KBM-7 (cell line): Measurements from ENCODE around the gene MED19.
"Not testable (repeated sequence)": the region's sequence is repeated elsewhere in the genome, so short reads cannot be mapped to it uniquely, and the experiment has no call there.

Experiments used
- DNase-seq: peaks from one replicate; pipeline ENCODE4 v3.0.0-alpha.2; 2015
- in situ Hi-C: fragments of 300-500 bp; cut with MboI; formaldehyde crosslinking; loops from 2 replicates; pipeline ENCODE4 v1.14.3; 2020; ENCODE audit warnings: low sequenced_read_pairs, low pct_unique_long_range_greater_than_20kb, mixed read lengths

MED19 gene

GRCh38 chr11:57709802-57710367 lies 2.1 kb downstream of the MED19 start:
- in situ Hi-C loops: no loop called here
- no peak for DNase-seq

GRCh38 chr11:57705432-57705831 lies 6.6 kb downstream of the MED19 start:
- in situ Hi-C loops, DNase-seq: not testable (repeated sequence)

- DNase-seq: no peak
- in situ Hi-C loops: no loop called here
Observed at GRCh38 chr11:57704932-57705331, 7.1 kb downstream of the MED19 start.

GRCh38 chr11:57703341-57703740 lies 8.7 kb downstream of the MED19 start:
- in situ Hi-C loops: no loop called here
- no peak for DNase-seq

GRCh38 chr11:57700425-57700824 lies 11.6 kb downstream of the MED19 start:
- in situ Hi-C loops: no loop called here
- DNase-seq: no peak

GRCh38 chr11:57699813-57700212 lies 12.2 kb downstream of the MED19 start:
- in situ Hi-C loops: no loop called here
- DNase-seq: no peak

GRCh38 chr11:57698843-57699365 lies 13.1 kb downstream of the MED19 start:
- no peak for DNase-seq
- in situ Hi-C loops: no loop called here

GRCh38 chr11:57690474-57690873 lies 21.5 kb downstream of the MED19 start:
- in situ Hi-C loops, DNase-seq: not testable (repeated sequence)

- DNase-seq: no peak
- in situ Hi-C loops: no loop called here
Observed at GRCh38 chr11:57681168-57681567, 30.8 kb downstream of the MED19 start.

GRCh38 chr11:57680552-57680874 lies 31.5 kb downstream of the MED19 start:
- in situ Hi-C loops: no loop called here

GRCh38 chr11:57679396-57679795 lies 32.6 kb downstream of the MED19 start:
- in situ Hi-C loops: no loop called here
- no peak for DNase-seq

More at GRCh38 chr11:57680552-57680874, 31.5 kb downstream of the MED19 start:
- no peak for DNase-seq

GRCh38 chr11:57675176-57675941 lies 36.7 kb downstream of the MED19 start:
- in situ Hi-C loops: no loop called here
- DNase-seq: no peak

GRCh38 chr11:57674251-57674650 lies 37.8 kb downstream of the MED19 start:
- no peak for DNase-seq
- in situ Hi-C loops: no loop called here

- DNase-seq: no peak
- in situ Hi-C loops: no loop called here
Observed at GRCh38 chr11:57668434-57668782, 43.6 kb downstream of the MED19 start.

GRCh38 chr11:57667736-57668433 lies 44.1 kb downstream of the MED19 start, which contains the start of gene ZDHHC5:
Gene ZDHHC5 (plus strand): TSS chr11:57668114. CDS start chr11:57673091, 4,977 bp downstream.
- in situ Hi-C loops: no loop called here
- peak; percentile 99 for DNase-seq

GRCh38 chr11:57667117-57667735 lies 44.8 kb downstream of the MED19 start:
- peak; percentile 98 for DNase-seq
- in situ Hi-C loops: no loop called here

- in situ Hi-C loops: no loop called here
- DNase-seq: no peak
Observed at GRCh38 chr11:57663975-57664374, 48.0 kb downstream of the MED19 start.

- peak; percentile 48 for DNase-seq
Observed at GRCh38 chr11:57662893-57663292, 49.1 kb downstream of the MED19 start.

GRCh38 chr11:57659669-57660068 lies 52.3 kb downstream of the MED19 start:
- DNase-seq: no peak
- in situ Hi-C loops: no loop called here

More at GRCh38 chr11:57662893-57663292, 49.1 kb downstream of the MED19 start:
- in situ Hi-C loops: no loop called here

GRCh38 chr11:57658023-57658361 lies 54.0 kb downstream of the MED19 start:
- in situ Hi-C loops: no loop called here
- no peak for DNase-seq
